DOHH2 (cell line): ENCODE results near the gene NAV2.

ENCODE experiments used
- EZH2phosphoT487 ChIP-seq: fragments of 200-600 bp; sonication (generic); IDR thresholded peaks from 2 replicates; pipeline ENCODE4 v1.6.1; 2017; ENCODE audit warnings: borderline replicate concordance, mild to moderate bottlenecking, antibody characterized with exemption, low read length, moderate library complexity, mixed read lengths
- TF ChIP-seq, protein P1 (sequence below): fragments of 200-600 bp; sonication (generic); IDR thresholded peaks from one replicate; pipeline ENCODE4 v1.5.1; 2014; ENCODE audit warnings: antibody characterized with exemption, mild to moderate bottlenecking, low read depth, low read length; ENCODE audit not compliant: poor library complexity, severe bottlenecking

DNA sequence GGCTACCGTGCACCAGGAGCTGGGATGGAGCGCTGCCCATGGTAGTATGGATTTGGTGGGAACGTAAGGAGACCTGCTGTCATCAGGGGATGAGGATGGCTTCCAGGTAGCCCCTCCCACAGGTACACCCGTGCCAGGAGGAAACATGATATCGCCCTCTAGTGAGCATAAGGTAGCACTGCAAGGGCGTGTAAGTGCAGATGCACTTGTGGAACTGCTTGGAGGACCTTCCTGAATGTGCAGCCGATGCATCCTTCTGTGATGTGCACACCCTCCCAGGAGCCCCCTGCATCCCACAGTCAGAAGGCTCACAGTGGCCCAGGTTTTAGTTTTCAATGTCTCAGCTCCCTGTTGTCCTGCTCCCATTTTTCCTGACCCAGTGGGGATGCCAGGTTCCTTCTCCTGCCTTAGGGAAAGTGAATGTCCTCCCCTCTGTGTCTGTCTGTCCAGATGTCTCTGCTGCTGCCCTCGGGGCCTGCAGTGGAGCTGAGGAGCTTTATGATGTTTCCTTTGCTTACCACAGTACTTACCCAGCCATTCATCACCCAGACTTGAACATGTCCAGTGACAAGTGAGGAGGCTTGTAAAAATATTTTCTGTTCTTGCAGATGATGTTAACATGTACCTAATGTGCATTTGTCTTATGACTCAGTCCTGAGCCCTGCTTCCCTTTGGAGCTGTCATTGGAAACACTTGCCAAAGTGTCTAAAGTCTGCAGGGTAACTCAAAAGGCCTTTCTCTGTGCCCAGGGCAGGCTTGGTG lies 398.5 kb downstream of the NAV2 start:
- TF ChIP-seq, protein P1, sequence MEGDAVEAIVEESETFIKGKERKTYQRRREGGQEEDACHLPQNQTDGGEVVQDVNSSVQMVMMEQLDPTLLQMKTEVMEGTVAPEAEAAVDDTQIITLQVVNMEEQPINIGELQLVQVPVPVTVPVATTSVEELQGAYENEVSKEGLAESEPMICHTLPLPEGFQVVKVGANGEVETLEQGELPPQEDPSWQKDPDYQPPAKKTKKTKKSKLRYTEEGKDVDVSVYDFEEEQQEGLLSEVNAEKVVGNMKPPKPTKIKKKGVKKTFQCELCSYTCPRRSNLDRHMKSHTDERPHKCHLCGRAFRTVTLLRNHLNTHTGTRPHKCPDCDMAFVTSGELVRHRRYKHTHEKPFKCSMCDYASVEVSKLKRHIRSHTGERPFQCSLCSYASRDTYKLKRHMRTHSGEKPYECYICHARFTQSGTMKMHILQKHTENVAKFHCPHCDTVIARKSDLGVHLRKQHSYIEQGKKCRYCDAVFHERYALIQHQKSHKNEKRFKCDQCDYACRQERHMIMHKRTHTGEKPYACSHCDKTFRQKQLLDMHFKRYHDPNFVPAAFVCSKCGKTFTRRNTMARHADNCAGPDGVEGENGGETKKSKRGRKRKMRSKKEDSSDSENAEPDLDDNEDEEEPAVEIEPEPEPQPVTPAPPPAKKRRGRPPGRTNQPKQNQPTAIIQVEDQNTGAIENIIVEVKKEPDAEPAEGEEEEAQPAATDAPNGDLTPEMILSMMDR = peak; percentile 90
- no peak for TF ChIP-seq EZH2phosphoT487
